Measurements from ENCODE around the gene LPAR6. TPM values are rescaled to one million over a fixed set of nuclear protein-coding genes. Genes with fewer than 3 reads are reported as not detected.

Gene LPAR6
- total and polyA plus RNA-seq, 2 of the 4 experiments (the other 2 are of a cell fraction) = 1.4 to 2.0 TPM

DNA sequence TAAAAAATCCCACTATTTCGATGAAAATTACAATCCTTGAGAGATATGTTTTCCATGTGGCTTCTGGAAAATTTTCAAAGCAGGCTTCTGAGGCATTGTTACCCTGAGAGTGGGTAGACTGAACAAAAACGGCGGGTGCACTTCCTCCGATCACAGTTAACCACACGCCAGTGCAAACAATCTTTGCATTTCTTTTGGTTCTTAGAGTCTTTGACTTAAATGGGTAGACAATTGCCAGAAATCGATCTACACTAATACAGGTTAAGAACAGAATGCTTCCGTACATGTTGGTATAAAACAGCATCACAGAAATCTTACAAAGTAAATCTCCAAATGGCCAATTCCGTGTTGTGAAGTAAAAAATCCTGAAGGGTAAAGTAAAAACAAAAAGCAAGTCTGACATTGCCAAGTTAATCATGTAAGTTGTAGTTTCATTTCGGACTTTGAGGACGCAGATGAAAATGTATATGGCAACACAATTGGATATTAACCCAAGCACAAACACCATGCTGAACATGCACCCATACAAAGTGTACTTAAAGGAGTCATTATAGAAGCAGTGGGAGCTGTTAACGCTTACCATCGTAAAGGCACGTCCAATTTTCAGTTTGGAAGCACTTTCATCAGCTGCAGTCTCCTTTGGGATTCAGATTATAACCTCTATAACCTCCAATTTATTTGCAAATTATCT lies 927 bp downstream of the LPAR6 start (continued):
- TF ChIP-seq, protein P1, sequence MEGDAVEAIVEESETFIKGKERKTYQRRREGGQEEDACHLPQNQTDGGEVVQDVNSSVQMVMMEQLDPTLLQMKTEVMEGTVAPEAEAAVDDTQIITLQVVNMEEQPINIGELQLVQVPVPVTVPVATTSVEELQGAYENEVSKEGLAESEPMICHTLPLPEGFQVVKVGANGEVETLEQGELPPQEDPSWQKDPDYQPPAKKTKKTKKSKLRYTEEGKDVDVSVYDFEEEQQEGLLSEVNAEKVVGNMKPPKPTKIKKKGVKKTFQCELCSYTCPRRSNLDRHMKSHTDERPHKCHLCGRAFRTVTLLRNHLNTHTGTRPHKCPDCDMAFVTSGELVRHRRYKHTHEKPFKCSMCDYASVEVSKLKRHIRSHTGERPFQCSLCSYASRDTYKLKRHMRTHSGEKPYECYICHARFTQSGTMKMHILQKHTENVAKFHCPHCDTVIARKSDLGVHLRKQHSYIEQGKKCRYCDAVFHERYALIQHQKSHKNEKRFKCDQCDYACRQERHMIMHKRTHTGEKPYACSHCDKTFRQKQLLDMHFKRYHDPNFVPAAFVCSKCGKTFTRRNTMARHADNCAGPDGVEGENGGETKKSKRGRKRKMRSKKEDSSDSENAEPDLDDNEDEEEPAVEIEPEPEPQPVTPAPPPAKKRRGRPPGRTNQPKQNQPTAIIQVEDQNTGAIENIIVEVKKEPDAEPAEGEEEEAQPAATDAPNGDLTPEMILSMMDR (conservative IDR thresholded peaks at IDR 0.05; ENCODE audit: low read depth, low read length) = no peak
- TF ChIP-seq BHLHE40 (IDR thresholded peaks at IDR 0.05; ENCODE audit: low read depth, low read length) = no peak

DNA sequence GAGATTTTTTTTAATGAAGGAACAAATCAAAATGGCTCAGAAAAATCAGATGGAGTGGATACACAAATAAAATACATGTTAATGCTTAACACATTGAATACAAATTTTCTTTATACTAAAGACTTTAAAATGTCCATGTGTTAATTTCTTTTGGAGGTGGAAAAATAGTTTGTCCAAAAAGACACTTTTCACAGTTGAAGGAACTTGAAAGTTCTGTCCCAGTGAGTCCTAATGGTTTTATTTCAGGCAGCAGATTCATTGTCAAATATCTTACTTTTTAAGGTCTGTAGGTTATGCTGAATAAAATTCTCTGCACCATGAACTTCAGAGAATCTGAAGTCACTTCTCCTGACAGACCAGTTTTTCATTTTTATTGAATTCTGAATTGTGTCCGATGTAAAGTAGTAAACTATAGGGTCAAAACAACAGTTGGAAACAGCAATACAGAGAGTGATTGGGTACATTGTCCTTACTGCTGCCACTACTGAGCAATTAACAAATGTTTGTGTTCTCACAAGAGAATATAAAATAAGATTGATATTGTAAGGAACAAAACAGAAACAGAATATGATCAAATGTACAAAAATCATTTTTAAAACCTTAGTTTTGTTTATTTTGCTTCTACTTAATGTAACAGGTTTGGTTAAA lies 1.6 kb downstream of the LPAR6 start:
- H3K27me3 ChIP-seq (ENCODE audit: control insufficient read depth, insufficient read depth, low read length) = no peaks in the 10 kb centered on the region
- H3K9me1 ChIP-seq (ENCODE audit: insufficient read depth, low read length) = no peaks in the 10 kb centered on the region
- peak; percentile 28 for ATAC-seq (ENCODE audit: low read depth)
- no peak overlapping the region for H3K14ac ChIP-seq (replicated peaks; ENCODE audit: low read depth, low read length)
- no peak overlapping the region for H3K56ac ChIP-seq (ENCODE audit: extremely low read depth, insufficient read depth, low read length)
- H2AFZ ChIP-seq (replicated peaks; ENCODE audit: low read length, poor library complexity) = no peak overlapping the region
- no peak overlapping the region for H2AK5ac ChIP-seq (ENCODE audit: low read depth, low read length)
- H4K8ac ChIP-seq (ENCODE audit: low read depth in 2 of 2, low read length in 2 of 2) = no peak overlapping the region
- intact Hi-C loops (cut with micrococcal nuclease) = loop anchor here (5.0 kb wide), 1 partner anchor 171 kb away; no protein-coding TSS in a partner anchor
- H3K79me1 ChIP-seq (ENCODE audit: low read depth in 1 of 2, low read length in 2 of 2) = peaks cover 0 to 11% of the 10 kb centered on the region in 2 experiments; a peak in 3 of 4 replicates
- H3K18ac ChIP-seq (ENCODE audit: low read depth, low read length) = no peak overlapping the region
- H3K4me2 ChIP-seq (ENCODE audit: low read depth, low read length) = peak overlapping the region; percentile 99
- H2BK5ac ChIP-seq (ENCODE audit: low read depth, low read length, poor library complexity, severe bottlenecking) = peak overlapping the region; percentile 66
- no peak overlapping the region for H2AK9ac ChIP-seq (replicated peaks; ENCODE audit: low read depth, low read length, poor library complexity)
- no TSS peak for BruUV-seq (replicated peaks)
- H4K20me1 ChIP-seq (ENCODE audit: insufficient read depth, low read length) = no peaks in the 10 kb centered on the region
- no peaks in the 10 kb centered on the region for H3K4me1 ChIP-seq (ENCODE audit: control insufficient read depth, insufficient read depth, low read length)
- no peak overlapping the region for H2BK15ac ChIP-seq (ENCODE audit: low read depth, low read length)
- H3K23ac ChIP-seq (ENCODE audit: low read depth, low read length) = peak overlapping the region; percentile 31; the same call in 1 of the 2 replicates
- DNase-seq = no peak
- H4K5ac ChIP-seq (ENCODE audit: low read depth, low read length) = no peak overlapping the region
- H3K36me3 ChIP-seq (ENCODE audit: control insufficient read depth, insufficient read depth, low read length) = peaks cover 1% of the 10 kb centered on the region; the same call in 1 of the 2 replicates
- ChIA-PET CTCF (no interaction called here), POLR2A (ENCODE audit: unreplicated experiment) (no interaction called here)
- H3K9me3 ChIP-seq (ENCODE audit: control insufficient read depth, insufficient read depth, low read length) = no peaks in the 10 kb centered on the region
- in situ Hi-C loops (cut with MboI; ENCODE audit: low sequenced_read_pairs) = no loop called here
- H3K9ac ChIP-seq (ENCODE audit: low read depth, low read length) = peak overlapping the region; percentile 76
- H3K4ac ChIP-seq (ENCODE audit: low read depth, low read length) = no peak overlapping the region
- H3K4me3 ChIP-seq (ENCODE audit: insufficient read depth, low read depth, low read length) = peak overlapping the region; percentile 90
- WGBS, 2 experiments (ENCODE audit: extremely low coverage in 2 of 2, insufficient read length in 1 of 2) = no CpG with 5 or more reads among the region's 1 CpG
- no peak overlapping the region for H2BK20ac ChIP-seq (ENCODE audit: low read depth, low read length)
- peak overlapping the region; percentile 68; the same call in 1 of the 2 replicates for H3K27ac ChIP-seq (ENCODE audit: insufficient read depth, low read length)
- no peak overlapping the region for H2BK120ac ChIP-seq (ENCODE audit: low read depth, low read length)
- no peak overlapping the region for H4K91ac ChIP-seq (ENCODE audit: insufficient read depth, low read depth, low read length)
- dilution Hi-C loops (cut with HindIII; ENCODE audit: low sequenced_read_pairs, unreplicated experiment) = no loop called here
- TF ChIP-seq MAZ (IDR thresholded peaks at IDR 0.05; ENCODE audit: borderline replicate concordance, low read depth, low read length) (no peak), MXI1 (IDR thresholded peaks at IDR 0.05; ENCODE audit: borderline replicate concordance, low read depth, low read length) (no peak), CHD1 (IDR thresholded peaks at IDR 0.05; ENCODE audit: low read depth, low read length) (no peak), RFX5 (IDR thresholded peaks at IDR 0.05; ENCODE audit: low read depth, low read length) (no peak), FOS (IDR thresholded peaks at IDR 0.05; ENCODE audit: low read depth, low read length) (no peak), POLR2A (IDR thresholded peaks at IDR 0.05; ENCODE audit: low read depth, low read length) (no peak), BHLHE40 (IDR thresholded peaks at IDR 0.05; ENCODE audit: low read depth, low read length) (no peak), RCOR1 (IDR thresholded peaks at IDR 0.05; ENCODE audit: insufficient replicate concordance, low read length) (no peak), CEBPB (IDR thresholded peaks at IDR 0.05; ENCODE audit: low read depth, low read length) (no peak), NFE2L2 (IDR thresholded peaks at IDR 0.05; ENCODE audit: low read depth, low read length) (no peak)
- TF ChIP-seq, protein P1 (conservative IDR thresholded peaks at IDR 0.05; ENCODE audit: low read depth, low read length) = no peak

Data from IMR-90 (cell line).